ENCODE measurements around the gene HDLBP.
A peak's percentile ranks its signal among the peaks of the same experiment; 100 is the strongest.

The HDLBP gene

DNA sequence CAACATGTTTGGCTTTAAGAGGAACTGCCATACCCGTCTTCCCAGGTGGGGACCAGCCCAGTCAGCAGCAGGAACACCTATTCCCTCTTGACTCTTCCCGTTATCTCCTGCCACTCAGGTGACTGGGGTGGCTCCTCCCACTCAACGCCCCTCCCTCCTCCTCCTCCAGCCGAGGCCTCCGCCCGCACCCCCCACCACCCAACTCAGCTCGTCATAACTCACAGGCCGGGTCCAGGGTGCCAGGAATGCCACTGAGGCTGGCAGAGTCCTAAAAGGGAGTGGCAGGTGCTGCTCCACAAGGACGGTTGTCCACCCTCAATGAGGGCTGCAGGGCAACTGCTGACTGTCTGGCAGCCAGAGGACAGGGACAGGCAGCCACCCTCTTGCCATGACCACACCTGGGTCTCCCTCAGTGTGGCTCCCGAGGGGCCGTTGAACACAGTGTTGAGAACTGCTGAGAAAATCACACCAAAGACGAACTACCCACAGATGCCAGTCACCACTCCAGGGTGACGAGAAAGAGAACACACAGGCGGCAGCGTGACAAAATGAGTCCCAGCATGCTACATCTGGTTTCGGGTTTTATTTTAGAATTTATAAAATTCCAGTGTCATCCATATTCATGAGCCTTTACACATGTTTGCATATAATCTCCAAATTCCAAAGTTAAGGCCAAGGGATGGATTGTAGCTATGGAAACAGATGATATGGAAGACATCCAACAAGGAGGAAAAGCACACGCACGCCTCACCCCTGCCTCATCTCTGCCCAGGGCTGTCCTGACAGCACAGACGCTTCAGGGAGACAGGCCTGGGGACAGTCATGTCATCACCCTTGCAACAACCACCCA, 88.5 kb downstream of the HDLBP start:
- DNase-seq, result no peak

DNA sequence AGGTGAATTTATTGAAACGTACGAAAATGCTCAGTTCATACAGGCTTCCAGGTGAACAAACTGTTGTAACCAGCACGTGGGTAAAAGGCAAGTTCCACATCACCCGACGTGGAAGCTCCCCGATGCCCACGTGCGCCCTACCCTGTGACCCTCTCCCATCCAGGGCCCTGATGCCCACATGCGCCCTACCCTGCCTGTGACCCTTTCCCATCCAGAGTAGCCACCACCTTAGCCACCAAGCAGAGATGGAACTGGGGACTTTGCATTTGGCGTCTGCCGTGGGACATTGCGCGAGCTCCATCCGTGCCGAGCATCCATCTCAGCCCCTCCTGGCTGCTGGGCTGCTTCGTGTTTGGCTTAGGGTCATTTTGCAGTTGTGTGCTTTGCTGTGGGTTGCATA, 89.5 kb downstream of the HDLBP start:
- DNase-seq, result no peak

DNA sequence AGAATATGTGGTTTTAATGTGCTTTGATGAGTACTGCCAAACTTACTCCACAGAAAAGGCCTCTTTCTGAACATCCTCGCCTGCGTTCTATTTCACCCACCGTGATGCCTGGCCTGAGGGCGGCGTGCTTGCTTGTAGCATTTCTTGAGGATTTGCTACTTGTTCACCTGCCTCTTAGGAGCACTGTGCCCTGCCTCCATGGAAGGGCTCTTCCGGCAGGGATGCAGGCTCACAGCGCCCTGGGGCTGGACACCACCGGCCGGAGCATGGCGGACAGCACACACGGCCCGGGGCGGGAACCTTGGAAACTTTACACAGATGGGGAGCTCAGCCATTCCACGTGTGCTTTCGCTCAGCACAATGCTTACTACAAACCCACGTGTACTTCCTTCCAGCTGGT, 89.9 kb downstream of the HDLBP start:
- DNase-seq, result no peak

DNA sequence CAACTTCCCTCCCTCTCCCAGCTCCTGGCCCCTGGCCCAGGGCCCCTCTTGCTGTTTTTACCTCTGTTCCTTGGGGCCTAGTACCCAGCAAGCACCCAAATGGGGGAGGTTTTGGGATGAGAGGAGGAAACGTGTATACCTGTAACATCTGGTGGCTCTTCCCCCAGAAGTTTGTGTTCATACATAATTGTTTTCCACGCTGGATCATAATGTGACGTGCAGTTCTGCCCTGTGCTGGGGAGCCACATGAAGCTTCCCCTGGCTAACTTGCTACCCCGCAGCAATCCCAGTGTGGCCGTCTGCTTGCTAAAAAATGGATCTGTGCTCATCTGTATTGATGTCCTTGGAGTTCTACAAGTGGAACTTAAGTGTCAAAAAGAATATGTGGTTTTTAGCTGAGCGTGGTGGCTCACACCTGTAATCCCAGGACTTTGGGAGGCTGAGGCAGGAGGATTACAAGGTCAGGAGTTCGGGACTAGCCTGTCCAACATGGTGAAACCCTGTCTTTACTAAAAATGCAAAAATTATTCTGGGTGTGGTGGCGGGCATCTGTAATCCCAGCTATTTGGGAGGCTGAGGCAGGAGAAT, 90.5 kb downstream of the HDLBP start:
- DNase-seq, result no peak

DNA sequence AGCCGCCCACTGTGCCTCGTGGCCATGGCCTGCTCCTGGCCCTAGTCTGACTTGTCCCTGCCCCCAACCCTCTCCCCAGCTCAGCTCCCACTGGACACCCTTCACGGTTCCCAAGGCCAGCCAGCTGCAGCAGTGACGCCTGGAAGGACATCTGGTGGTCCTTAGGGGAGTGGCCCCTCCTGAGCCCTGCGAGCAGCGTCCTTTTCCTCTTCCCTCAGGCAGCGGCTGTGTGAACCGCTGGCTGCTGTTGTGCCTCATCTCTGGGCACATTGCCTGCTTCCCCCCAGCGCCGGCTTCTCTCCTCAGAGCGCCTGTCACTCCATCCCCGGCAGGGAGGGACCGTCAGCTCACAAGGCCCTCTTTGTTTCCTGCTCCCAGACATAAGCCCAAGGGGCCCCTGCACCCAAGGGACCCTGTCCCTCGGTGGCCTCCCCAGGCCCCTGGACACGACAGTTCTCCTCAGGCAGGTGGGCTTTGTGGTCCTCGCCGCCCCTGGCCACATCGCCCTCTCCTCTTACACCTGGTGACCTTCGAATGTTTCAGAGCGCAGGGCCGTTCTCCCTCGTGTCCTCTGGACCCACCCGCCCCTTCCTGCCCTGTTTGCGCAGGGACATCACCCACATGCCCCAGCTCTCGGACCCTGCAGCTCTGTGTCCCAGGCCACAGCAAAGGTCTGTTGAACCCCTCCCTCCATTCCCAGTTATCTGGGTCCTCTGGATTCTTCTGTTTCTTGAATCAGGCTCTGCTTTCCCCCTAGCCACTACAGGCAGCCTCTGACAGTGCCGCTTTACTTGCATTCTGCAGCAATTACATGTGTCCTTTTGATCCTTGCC, 91.2 kb downstream of the HDLBP start:
- no peak for DNase-seq

DNA sequence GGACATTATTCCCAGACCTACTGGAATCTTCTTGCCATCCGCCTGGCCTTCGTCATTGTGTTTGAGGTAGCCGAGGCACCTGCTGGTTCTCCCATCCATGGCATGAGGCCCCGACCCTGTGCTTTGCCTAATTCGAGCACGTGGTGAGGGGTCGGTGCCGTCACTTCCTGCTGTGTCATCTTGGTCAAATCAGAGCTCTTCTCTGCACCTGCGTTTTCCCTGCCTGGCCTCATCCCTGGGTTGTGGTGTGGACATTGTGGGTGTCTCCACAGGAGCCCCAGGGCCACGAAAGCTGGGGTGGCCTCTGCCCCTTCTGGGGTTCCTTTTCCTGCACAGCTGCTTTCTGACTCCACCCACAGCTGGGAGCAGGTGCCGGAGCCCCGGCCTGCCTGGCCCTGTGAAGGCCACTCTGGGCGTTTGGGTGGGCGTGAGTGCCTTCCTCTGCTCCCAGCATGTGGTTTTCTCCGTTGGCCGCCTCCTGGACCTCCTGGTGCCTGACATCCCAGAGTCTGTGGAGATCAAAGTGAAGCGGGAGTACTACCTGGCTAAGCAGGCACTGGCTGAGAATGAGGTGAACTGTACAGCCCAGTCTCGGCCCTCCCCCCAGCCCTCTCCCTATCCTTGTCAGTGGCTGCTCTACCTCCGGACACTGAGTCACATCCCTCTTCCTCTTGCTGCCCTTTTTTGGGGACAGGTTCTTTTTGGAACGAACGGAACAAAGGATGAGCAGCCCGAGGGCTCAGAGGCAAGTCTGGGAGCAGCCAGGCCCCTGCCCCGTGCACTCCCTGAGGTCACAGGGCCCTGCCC, 92.1 kb downstream of the HDLBP start:
- DNase-seq, result no peak

DNA sequence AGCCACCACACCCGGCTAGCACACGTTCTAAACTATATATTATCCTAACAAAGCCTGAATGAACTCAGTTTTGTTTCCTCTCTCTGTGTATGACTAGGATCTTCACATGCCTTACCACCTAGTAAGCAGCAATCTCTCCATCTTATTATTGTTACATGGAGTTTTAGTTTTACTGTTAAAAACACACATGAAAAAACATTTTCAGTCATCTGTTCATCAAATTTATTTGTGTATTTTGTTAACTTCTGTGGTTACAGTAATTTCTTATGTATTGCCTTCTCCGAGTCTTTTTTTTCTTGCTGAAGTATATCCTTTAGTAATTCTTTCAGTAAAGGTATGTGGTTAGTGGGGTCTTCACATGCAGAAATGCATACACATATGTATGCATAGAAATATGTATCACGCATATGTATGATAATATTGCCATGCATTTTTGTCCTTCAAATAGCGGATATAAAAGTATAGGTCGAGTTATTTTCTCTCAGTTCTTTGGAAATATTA, 95.6 kb downstream of the HDLBP start:
- DNase-seq, result no peak

DNA sequence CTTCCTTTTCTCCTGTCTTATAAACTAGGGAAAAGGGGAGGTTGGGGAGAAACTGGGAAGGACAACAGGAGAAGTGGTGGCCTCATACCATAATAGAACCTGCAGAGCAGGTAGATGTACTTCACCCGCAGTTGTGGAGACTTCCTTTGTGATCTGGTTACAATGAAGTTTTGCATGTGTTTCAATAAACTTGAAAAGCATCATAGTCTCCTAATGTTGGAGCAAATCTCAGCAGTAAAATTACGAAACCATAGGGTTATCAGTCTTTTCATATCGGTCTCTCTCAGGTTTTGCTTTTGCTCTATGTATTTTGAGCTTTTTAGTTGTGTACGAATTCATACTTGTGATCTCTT, 96.5 kb downstream of the HDLBP start:
- no peak for DNase-seq

DNA sequence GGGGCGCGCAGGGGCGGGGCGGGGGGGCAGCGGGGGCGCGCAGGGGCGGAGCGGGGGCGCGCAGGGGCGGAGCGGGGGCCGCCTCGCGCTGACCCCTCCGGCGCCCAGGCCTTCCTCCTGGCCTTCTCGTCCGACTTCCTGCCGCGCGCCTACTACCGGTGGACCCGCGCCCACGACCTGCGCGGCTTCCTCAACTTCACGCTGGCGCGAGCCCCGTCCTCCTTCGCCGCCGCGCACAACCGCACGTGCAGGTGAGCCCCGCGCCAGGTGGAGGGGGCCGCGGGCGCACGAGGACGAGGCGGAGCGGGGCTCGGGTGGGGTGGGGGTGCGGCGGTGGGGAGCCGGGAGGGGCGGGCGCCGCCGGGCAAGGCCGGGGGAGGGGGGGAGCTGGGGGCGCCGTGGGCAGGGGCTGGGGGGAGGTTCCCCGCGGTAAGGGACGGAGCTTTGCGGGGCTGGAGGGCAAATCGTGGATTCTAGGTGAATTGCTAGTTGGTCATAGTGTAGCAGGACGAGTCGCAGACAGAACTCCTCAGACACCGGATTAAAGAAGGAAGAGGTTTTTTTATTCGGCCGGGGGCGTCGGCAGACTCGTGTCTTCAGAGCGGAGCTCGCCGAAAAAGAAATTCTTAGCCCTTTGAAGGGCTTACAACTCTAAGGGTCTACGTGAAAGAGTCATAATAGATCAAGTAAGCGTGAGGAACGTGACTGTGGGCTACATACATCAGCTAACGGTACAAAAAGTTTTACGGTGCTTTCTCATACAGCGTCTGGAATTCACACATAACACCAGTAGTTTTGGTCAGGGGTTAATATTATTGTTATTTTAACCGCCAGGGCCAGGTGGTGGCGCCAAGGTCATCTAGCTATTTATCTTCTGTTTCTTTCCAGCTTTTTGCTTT, 97.1 kb downstream of the HDLBP start:
- peak; percentile 52 for DNase-seq

DNA sequence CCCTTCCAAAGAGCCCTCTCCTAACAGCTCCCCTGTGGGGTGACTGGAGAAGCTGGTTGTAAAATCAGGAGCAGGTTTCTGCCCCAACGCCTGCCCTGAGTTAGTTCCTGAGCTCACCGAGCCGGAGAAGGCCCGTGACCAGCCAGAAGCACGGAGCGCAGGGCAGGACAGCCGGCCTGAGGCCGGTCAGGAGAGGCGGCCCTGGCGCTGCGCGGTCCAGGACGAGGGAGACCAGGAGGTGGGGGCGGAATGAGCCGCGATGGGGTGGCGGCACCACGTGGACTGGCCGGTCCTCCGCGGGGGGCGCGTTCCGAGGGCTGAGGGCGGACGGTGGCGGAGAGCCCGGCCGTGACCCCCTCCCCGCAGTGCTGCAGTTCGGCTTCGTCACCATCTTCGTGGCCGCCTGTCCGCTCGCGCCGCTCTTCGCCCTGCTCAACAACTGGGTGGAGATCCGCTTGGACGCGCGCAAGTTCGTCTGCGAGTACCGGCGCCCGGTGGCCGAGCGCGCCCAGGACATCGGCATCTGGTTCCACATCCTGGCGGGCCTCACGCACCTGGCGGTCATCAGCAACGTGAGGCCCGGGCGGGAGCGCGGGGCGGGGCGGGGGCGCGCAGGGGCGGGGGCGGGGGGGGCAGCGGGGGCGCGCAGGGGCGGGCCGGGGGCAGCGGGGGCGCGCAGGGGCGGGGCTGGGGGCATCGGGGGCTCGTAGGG, 98.0 kb downstream of the HDLBP start:
- DNase-seq, result peak; percentile 71

DNA sequence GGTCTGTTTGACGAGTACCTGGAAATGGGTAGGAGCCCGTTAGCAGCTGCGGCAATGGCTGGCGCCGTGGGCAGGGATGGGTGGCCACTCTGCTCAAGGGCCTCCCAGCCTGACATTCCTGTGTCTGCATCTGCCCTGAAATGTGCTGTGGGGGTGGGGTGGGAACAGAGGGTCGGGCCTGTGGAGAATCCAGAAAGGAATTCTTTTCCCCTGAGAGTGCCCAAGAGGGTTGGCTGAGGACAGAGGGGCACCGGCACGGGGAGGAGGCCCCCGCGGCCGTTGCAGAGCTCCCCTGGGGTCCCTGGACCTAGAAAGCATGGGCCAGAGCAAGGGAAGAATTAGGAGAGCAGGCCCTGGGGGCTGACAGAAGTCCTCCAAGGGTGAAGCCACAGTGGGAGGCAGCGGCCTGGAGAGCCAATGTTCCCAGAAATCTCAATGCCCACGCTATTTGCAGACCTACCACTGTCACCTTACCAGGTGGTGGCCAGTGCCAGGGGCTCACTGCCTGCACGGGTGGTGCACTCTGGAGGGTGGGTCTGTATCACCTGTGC, 99.2 kb downstream of the HDLBP start:
- DNase-seq, result no peak

DNA sequence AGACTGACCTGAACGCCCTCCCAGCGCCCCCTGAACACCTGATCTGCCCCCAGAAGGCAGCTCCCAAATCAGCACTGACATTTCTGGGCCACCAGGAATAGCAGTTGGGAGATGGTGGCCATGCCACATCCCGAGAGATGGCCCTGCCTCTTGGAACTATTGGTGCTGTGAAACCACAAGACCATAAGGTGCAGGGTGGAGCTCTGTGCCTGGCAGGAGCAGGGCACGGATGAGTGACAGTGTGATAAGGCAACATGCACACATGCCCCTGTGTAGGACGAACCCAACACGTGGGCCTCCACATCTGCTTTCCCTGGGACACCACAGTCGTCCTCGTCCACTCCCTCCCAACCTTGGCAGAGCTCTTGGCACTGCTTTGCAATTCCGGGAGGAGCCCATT, 100.1 kb downstream of the HDLBP start:
- no peak for DNase-seq

DNA sequence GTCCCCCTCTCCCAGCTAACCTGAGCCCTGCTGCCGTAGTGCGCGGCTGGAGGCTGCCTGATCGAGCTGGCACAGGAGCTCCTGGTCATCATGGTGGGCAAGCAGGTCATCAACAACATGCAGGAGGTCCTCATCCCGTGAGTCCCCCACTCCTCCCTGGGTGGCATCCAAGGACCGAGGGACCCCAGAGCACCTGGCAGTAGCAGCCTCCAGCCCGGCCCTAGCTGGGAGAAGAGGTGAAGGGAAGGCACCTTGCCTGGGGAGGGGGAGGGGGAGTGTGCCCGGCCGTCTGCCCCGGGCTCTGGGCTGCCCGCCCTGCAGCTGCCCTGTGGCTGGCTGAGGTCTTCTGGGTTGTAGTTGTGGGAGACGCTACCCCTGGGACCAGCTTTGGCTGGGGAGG, 100.7 kb downstream of the HDLBP start:
- no peak for DNase-seq

DNA sequence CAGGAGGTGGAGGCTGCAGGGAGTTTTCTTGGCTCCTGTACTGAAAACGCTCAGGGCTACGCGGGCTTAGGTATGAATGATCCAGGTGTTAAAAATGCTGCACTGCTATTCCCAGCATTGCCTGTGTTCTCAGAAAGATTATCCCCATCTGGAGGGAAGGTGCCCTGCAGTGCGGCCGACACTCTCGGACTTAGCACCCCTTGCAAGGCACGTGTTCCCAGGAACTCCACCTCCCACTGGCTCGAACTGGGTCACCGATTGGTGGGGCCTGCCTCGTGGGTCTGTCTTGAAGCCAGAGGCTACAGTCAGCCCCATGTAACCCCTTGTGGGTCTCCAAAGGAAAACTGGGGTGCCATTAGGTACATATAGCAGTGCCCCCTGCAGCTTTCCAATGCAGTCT, 101.3 kb downstream of the HDLBP start:
- DNase-seq, result no peak

DNA sequence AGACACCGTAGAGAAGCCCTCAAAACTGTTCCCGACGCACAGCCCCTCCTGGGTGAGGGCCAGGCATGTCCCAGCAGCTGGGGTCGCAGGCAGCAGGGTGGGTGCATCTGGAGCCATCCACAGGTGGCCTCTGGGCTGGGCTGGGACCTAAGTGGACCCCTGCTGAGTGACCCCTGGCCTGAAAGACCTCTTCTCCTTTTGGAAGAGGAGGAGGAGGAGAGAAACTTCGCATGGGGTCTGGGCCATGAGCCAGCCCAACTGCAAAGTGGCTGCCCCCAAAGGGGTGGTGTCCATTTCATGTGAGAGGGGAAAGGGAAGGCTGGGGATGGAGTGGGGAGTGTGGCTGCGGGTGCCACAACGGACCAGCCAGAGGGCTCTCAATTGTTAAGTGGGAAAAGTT, 101.9 kb downstream of the HDLBP start:
- DNase-seq, result no peak

DNA sequence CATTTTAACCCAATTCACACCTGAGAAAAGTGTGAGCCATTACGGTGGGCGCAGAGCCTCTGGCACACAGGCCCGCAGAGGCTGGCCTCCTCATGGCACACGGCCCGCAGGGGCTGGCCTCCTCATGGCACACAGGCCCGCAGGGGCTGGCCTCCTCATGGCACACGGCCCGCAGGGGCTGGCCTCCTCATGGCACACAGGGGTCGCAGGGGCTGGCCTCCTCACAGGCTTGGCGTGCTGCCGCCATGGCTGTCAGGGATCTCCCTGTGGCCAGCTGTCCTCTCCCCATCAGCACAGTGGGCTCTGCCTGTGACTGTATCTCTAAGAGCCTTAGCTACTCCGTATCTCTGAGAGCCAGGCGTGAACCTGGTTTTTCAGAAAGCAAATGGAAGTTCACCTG, 102.4 kb downstream of the HDLBP start:
- DNase-seq, result no peak

DNA sequence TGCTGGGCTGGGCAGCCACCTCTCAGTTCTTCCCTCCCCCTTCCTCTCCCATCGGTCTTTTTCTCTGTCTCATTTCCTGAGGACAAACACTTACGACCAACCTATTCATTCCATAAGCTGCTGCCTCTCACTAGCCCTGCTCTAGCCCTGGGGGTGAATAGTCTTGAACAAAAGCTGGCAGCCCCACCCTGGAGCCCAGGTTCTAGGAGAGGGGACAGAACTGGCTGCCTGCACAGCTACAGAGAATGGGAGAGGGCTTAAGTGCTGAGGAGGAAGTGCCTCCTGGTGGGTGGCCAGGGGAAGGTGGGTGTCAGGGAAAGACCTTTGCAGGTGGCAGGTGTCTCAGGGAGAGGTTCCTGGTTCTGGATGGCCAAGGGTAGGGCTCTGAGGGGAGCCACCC, 104.2 kb downstream of the HDLBP start:
- DNase-seq, result no peak

DNA sequence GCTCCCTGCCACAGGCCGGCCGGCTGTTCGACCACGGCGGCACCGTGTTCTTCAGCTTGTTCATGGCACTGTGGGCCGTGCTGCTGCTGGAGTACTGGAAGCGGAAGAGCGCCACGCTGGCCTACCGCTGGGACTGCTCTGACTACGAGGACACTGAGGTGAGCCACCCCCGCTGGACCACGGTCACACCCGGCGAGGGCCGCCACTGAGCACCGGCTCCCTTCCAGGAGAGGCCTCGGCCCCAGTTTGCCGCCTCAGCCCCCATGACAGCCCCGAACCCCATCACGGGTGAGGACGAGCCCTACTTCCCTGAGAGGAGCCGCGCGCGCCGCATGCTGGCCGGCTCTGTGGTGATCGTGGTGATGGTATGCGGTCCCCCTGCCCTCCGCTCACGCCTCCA, 106.2 kb downstream of the HDLBP start:
- DNase-seq, result no peak

DNA sequence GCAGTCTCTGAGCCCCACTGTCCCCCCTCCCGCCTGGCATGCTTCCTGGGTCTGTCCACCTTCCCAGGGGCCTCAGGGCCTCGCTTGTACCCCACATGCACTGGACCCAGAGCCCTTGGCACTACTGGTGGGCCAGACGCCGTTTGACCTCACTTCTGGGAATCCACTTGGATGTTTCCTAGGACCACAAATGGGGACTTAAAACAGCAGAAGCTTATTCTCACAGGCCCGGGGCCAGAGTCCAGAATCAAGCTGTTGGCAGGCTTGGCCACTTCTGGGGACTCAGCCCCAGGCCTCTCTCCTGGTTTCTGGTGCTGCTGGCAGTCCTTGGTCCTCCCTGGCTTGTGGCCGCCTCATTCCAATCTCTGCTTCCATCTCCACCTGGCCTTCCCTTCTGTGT, 107.4 kb downstream of the HDLBP start:
- DNase-seq, result no peak

DNA sequence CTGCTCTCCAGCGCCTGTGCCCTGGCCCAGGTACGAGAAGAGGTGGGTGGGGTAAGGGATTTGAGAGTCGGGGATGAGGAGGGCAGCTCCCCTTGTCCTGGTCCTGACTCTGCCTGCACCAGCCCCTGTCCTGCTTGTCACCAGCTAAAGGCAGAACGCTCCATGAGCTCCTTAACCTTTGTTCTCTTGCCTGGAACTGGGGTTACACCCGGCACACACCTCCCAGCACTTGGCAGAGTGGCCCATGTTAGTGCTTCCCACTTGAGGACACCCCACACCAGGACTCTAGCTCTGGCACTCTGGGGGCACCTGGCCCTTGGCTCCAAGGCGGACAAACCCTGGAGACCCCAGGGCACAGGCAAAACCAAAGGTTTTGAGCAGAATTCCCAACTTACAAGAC, 107.8 kb downstream of the HDLBP start:
- no peak for DNase-seq

DNA sequence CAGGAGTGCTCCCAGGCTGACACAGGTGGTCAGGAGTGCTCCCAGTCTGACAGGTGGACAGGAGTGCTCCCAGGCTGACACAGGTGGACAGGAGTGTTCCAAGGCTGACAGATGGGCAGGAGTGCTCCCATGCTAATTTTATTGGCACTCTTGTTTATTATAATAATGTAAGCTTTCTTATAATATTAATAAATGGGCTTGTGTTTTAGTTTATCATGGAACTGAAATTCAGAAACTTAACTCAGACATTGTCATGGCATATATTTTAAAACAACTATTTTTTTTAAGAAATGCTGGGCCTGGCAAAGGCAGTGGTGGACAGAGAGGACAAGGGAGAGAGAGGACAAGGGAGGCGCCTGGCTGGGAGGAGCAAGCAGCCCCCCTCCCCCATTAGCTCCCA, 108.3 kb downstream of the HDLBP start:
- no peak for DNase-seq
